Natural killer cell (primary cell): ENCODE data around the gene RABGAP1L. TPM values are rescaled to one million over a fixed set of nuclear protein-coding genes. Genes with fewer than 3 reads are reported as not detected.
"Not testable (repeated sequence)": the region's sequence is repeated elsewhere in the genome, so short reads cannot be mapped to it uniquely, and the experiment has no call there.

ENCODE experiments used
- ATAC-seq, 3 donors: fragments of 150-1000 bp in 2 of 3; fragments of 200-7000 bp in 1 of 3; cut with Tn5 transposase; 1 replicate in 1 of 3; 2 replicates in 2 of 3; pipeline ENCODE4 v1.10.0; 2021; ENCODE audit warnings: mild to moderate bottlenecking in 2 of 3, moderate library complexity in 2 of 3
- DNase-seq, 2 donors: peaks; one replicate each; pipeline versions ENCODE4 v3.0.0 to v3.0.0-alpha.2; 2013 to 2021; ENCODE audit warnings: mixed read lengths in 1 of 2
- H3K27ac ChIP-seq: one replicate; pipeline ENCODE4 v1.5.1; 2013; ENCODE audit warnings: mild to moderate bottlenecking, low read length
- H3K27me3 ChIP-seq: one replicate; pipeline ENCODE4 v1.6.1; 2013; ENCODE audit warnings: low read length; ENCODE audit not compliant: control insufficient read depth, insufficient read depth
- H3K36me3 ChIP-seq: one replicate; pipeline ENCODE4 v1.6.1; 2013; ENCODE audit warnings: low read length; ENCODE audit not compliant: control insufficient read depth, insufficient read depth
- H3K4me1 ChIP-seq: one replicate; pipeline ENCODE4 v1.6.1; 2013; ENCODE audit warnings: low read length; ENCODE audit not compliant: control insufficient read depth, insufficient read depth
- H3K4me3 ChIP-seq: one replicate; pipeline ENCODE4 v1.5.1; 2013; ENCODE audit warnings: low read length
- H3K9me3 ChIP-seq: one replicate; pipeline ENCODE4 v1.6.1; 2013; ENCODE audit warnings: low read length; ENCODE audit not compliant: control insufficient read depth, insufficient read depth
- H3K27ac Mint-ChIP-seq, 2 donors: one replicate each; pipeline ENCODE4 v1.8.0; 2022; ENCODE audit warnings: mild to moderate bottlenecking in 2 of 2, mixed read lengths in 2 of 2, moderate library complexity in 1 of 2
- H3K27me3 Mint-ChIP-seq, 2 donors: one replicate each; pipeline ENCODE4 v1.8.0; 2022; ENCODE audit warnings: low read depth in 2 of 2, mixed read lengths in 2 of 2
- H3K36me3 Mint-ChIP-seq: one replicate; pipeline ENCODE4 v1.8.0; 2022; ENCODE audit warnings: mixed read lengths
- H3K4me1 Mint-ChIP-seq, 2 donors: one replicate each; pipeline ENCODE4 v1.8.0; 2022; ENCODE audit warnings: mixed read lengths in 2 of 2
- H3K4me3 Mint-ChIP-seq: one replicate; pipeline ENCODE4 v1.8.0; 2022; ENCODE audit warnings: mild to moderate bottlenecking, moderate library complexity, mixed read lengths
- H3K9me3 Mint-ChIP-seq, 2 donors: one replicate each; pipeline ENCODE4 v1.8.0; 2022; ENCODE audit warnings: mixed read lengths in 2 of 2
- CTCF ChIP-seq: fragments of 200-600 bp; IDR thresholded peaks from one replicate; pipeline ENCODE4 v1.8.0; 2022; ENCODE audit warnings: antibody characterized with exemption
- WGBS: methylation state at CpG from one replicate; pipeline ENCODE4 v1.1.7; 2013; ENCODE audit warnings: missing lambda C conversion rate; ENCODE audit not compliant: insufficient coverage; 5-methylcytosine and 5-hydroxymethylcytosine counted together
- intact Hi-C: fragments of 100-400 bp; cut with micrococcal nuclease; formaldehyde crosslinking; loops from one replicate; pipeline ENCODE4 v1.14.2; 2022
- total RNA-seq, 4 donors: library from RNA; stranded (reverse); fragments of 120-200 nt in 1 of 4; gene quantifications; one replicate each; pipeline versions ENCODE4 v1.2.3 to v1.2.4, GENCODE V29; 2013 to 2022

RABGAP1L gene
- total RNA-seq, 3 donors from 2014 or later (not counting 1 experiment from before 2014, with no cell fraction given) = 145 to 168 (median 153) TPM

- no peak overlapping the region for H3K4me3 ChIP-seq
- H3K4me1 ChIP-seq = no peaks in the 10 kb centered on the region
- no peak for ATAC-seq
- no peak overlapping the region for H3K27ac ChIP-seq
- intact Hi-C loops = no loop called here
- Mint-ChIP-seq H3K27me3 (no peaks in the 10 kb centered on the region), H3K4me1 (peaks cover 17 to 19% of the 10 kb centered on the region in 2 donors), H3K27ac (no peak overlapping the region), H3K36me3 (no peaks in the 10 kb centered on the region), H3K9me3 (no peaks in the 10 kb centered on the region), H3K4me3 (no peak overlapping the region)
- no peaks in the 10 kb centered on the region for H3K36me3 ChIP-seq
- TF ChIP-seq CTCF = no peak
- no peak for DNase-seq
- no peaks in the 10 kb centered on the region for H3K9me3 ChIP-seq
- H3K27me3 ChIP-seq = no peaks in the 10 kb centered on the region
These were observed 338.2 kb downstream of the RABGAP1L start for GRCh38 chr1:174497478-174497877.

GRCh38 chr1:174516755-174517154, 357.4 kb downstream of the RABGAP1L start:
- H3K9me3 Mint-ChIP-seq, H3K27me3 Mint-ChIP-seq, H3K4me3 Mint-ChIP-seq, H3K27me3 ChIP-seq, H3K4me1 Mint-ChIP-seq, H3K4me3 ChIP-seq, intact Hi-C loops, H3K36me3 Mint-ChIP-seq, H3K36me3 ChIP-seq, DNase-seq, H3K9me3 ChIP-seq, H3K4me1 ChIP-seq, ATAC-seq, H3K27ac Mint-ChIP-seq, H3K27ac ChIP-seq: not testable (repeated sequence)
- WGBS = 100% methylated on average over 1 of the region's 6 CpGs

- Mint-ChIP-seq H3K27me3 (no peaks in the 10 kb centered on the region), H3K27ac (no peak overlapping the region), H3K9me3 (peaks cover 2 to 8% of the 10 kb centered on the region in 2 donors), H3K4me1 (peaks cover 2 to 12% of the 10 kb centered on the region in 2 donors), H3K4me3 (no peak overlapping the region), H3K36me3 (no peaks in the 10 kb centered on the region)
- Histone ChIP-seq H3K27me3 (no peaks in the 10 kb centered on the region), H3K27ac (no peak overlapping the region), H3K4me3 (no peak overlapping the region), H3K9me3 (peaks cover 8% of the 10 kb centered on the region), H3K36me3 (no peaks in the 10 kb centered on the region), H3K4me1 (no peaks in the 10 kb centered on the region)
- intact Hi-C loops = no loop called here
- ATAC-seq = no peak
- WGBS = 97% methylated on average over 2 of the region's 2 CpGs
- TF ChIP-seq CTCF = no peak
- DNase-seq = no peak
These were observed 360.5 kb downstream of the RABGAP1L start for GRCh38 chr1:174519844-174520243.

- H3K9me3 Mint-ChIP-seq = peaks cover 11 to 20% of the 10 kb centered on the region in 2 donors
- TF ChIP-seq CTCF = no peak
- H3K27ac Mint-ChIP-seq = no peak overlapping the region
- WGBS = 97% methylated on average over 1 of the region's 1 CpG
- H3K27me3 Mint-ChIP-seq = no peaks in the 10 kb centered on the region
- no peak overlapping the region for H3K27ac ChIP-seq
- no peak overlapping the region for H3K4me3 ChIP-seq
- no peaks in the 10 kb centered on the region for H3K4me1 ChIP-seq
- H3K9me3 ChIP-seq = peaks cover 19% of the 10 kb centered on the region
- ATAC-seq = no peak
- H3K36me3 ChIP-seq = no peaks in the 10 kb centered on the region
- peaks cover 16 to 20% of the 10 kb centered on the region in 2 donors for H3K4me1 Mint-ChIP-seq
- H3K27me3 ChIP-seq = no peaks in the 10 kb centered on the region
- intact Hi-C loops = no loop called here
- H3K36me3 Mint-ChIP-seq = peaks cover 18% of the 10 kb centered on the region
- no peak for DNase-seq
- H3K4me3 Mint-ChIP-seq = no peak overlapping the region
These were observed 372.4 kb downstream of the RABGAP1L start for GRCh38 chr1:174531751-174532150.
